Measurements from ENCODE around the gene BPIFB3. TPM values are rescaled to one million over a fixed set of nuclear protein-coding genes. Genes with fewer than 3 reads are reported as not detected.
"Not testable (repeated sequence)": the region's sequence is repeated elsewhere in the genome, so short reads cannot be mapped to it uniquely, and the experiment has no call there.

Gene BPIFB3
- total RNA-seq, 1 donor from 2014 or later: not detected

DNA sequence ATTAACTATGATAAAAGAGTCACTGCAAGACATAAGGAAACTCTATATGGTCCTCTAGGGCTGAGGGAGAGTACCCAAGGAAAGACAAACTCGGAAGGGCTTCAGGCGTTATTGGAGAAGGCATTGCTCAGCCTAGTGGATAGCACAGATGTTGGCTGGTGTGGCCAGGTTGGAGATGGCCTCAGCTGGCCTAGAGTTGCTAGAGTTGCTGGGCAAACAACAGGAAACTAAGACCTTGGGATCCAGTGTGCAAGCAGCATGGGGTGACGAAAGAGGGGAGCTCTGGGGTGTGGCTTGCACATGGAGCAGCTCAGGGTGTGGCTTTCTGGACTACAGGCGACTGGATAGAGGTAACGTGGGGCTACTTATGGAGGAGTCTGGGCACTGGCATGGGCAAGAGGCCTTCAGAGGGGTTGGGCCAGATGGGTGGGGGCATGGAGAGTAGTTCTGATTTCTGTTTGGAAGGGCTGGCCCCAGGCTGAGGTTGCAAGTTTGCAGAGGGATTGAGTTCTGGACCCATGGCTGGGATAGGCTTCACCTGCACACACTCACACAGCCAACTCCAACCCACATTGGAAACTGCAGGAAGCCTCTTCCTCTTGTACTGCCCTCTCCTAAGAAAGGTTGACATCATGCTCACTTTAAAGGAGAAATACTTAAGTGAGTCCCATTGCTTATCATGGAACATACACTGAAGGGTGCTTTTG is 27.5 kb upstream of the BPIFB3 start:
- DNase-seq (ENCODE audit: low spot score) (no peak), ATAC-seq (no peak)
- intact Hi-C loops (cut with DNase I): no loop called here

DNA sequence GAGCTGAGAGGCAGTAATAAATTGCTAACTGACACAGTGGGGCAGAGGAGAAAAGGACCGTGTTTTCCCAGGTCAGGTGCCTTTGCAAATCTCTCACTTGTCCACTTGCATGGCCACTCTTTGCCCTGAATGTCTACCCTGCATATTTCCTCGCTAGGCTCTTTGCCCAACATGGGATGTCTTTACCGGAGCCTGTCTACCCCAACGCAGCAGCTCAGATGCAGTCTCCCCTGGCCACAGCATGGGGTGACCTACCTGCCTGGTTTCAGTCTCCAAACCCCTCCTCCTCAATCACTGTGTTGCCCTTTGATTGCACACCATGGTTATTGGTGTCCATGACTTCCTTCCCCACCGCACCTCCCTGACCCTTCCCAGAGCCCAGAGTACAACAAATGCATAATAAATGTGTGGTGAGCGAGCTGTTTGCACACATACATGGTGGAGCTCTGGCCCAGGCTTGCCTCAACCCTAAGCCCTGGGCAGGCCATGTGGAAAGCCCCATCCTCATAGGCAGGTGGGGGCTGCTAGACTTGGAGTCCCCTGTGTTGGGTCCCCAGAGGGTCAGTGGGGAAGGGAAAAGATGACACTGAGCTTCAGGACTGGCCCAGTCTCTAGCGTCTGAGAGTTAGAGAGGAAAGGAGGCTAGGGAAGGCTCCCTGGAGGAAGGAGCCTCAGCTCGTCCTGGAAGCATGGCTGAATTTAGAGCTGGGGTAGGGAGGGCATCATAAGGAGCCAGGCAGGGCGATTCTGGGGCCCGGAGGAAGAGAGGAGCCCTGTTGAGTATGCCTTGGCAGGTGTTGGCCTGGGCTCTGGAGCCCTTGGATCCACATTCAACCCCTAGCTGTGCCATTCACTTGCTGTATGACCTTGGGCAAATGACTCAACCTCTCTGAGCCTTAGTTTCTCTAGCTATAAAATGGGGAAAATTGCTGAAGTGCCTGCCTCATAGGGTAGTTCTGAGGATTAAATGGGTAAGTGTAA is 26.6 kb upstream of the BPIFB3 start:
- no peak for ATAC-seq
- intact Hi-C loops (cut with DNase I): no loop called here

DNA sequence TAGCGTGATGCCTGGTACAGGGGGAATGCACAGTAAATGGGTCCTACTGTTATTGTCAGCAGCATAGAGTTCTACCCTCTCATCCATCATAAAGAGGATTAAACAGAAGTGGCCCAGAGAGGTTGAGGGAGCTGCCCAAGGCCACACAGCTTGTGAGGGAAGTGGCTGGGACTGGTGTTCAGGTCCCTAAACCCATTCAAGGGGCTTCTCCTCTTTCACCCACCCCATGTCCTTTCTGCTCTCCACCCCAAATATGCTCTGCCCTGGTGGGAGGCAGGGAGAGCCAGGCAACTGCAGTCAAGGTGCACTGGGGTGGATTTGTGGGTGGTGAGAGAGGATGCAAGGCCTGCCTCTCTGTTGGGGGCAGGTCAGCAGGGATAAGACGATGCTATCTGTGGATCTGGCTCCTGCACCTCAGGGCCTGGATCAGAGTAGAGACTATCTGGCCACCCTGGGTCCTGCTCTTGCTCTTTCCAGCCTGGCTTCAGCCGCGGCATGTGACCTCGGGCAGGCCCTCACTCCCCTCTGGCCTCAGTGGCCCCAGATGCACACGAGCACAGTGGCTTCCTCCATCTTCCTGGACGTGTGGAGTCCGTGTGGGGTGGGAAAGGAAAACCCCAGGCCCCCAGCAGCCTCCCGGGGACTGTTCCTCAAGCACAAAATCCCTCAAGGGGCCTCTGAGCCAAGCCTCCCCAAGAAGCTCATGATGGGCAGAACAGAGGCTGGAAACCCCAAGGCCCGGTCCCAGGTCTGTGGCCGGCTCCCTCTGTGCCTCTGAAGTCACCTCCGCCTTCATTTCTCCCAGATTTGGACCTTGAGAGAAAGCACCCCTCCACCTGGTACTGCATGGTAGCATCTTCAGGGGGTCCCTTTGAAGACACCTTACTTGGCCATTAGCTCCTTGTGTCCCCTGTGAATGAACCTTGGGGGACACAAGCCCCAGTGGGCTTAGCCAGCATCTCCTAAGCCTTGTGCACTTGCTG is 25.6 kb upstream of the BPIFB3 start:
- intact Hi-C loops (cut with DNase I): no loop called here
- no peak for DNase-seq (ENCODE audit: low spot score)
- no peak for ATAC-seq

More for the DNA sequence above, 26.6 kb upstream of the BPIFB3 start:
- no peak for DNase-seq (ENCODE audit: low spot score)

DNA sequence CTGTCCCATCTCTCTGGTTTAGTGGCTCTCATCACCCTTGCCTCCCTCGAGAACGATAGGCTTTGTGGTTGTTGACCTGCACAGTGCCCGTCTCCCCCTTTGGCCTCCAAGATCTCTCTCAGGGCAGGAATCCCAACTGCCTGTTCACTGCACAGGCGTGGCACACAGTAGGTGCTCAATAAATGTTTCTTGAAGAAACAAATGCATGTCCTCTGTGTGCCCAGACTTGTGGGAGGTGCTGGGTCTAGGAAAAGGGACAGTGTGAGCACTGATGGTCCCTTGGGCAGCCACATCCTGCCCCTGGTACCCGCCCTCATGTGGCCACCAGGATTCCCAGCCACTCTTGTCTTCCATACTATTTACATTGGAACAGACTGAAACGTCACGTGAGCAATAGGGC is 24.8 kb upstream of the BPIFB3 start:
- intact Hi-C loops (cut with DNase I): no loop called here
- DNase-seq (ENCODE audit: low spot score): no peak
- no peak for ATAC-seq

DNA sequence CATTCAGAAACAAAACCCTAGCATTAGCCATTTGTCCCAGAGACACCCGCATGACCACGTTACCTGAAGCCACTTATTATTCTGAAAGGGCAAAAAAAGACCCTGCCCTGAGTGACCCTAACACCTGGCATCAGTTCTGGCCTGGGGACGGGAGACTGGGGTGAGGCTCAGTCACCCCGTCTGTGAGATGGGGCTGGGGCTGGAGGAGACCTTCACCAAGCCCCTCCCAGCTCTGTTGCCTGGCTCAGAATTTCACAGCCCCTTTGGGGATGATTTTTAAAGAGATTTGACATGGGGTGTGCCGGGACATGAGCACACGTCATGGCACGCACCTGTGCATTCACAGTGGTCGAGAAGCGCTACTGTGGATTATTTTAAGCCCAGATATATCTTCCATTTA is 23.6 kb upstream of the BPIFB3 start:
- DNase-seq (ENCODE audit: low spot score) (no peak), ATAC-seq (no peak)
- intact Hi-C loops (cut with DNase I): no loop called here

DNA sequence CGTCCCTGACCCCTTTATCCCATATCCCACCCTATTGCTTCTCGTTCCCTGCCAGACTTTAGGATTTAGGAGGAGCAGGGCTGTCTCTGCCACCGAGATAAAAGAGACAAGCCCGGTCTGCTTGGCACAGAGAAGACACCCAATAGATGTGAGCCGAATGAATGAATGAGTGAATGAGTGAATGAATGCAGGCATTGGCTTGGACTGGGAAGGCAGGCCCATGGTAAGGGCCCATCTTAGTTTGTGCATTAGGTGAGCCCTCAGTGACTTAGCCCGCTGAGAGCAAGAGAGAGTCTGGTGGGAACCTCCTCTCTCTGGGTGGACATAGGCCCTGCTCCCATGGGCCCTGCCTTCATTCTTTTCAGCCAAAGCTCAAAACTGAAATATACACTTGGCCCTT is 23.1 kb upstream of the BPIFB3 start:
- no peak for DNase-seq (ENCODE audit: low spot score)
- intact Hi-C loops (cut with DNase I): no loop called here
- ATAC-seq: no peak

DNA sequence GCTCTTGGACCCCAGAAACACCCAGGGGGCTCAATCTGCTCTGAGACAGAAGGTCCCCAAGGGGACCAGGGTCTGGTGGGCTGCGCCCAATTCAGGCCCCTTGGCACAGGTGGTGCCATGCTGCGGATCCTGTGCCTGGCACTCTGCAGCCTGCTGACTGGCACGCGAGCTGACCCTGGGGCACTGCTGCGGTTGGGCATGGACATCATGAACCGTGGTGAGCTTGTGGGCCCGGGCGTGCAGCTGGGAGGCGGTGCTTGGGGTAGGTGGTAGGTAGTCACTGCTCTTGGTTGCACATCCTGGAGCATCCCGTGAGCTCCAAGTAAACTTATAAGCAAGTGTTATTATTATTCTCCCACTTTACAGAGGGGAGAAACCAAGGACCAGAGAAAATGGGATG is 22.2 kb upstream of the BPIFB3 start, which contains the start of gene BPIFB6:
TSS of gene BPIFB6 (plus strand) at position 118 of the 400 bp plus-strand sequence. CDS start at position 118, 0 bp downstream.
- intact Hi-C loops (cut with DNase I): no loop called here
- no peak for ATAC-seq
- no peak for DNase-seq (ENCODE audit: low spot score)

DNA sequence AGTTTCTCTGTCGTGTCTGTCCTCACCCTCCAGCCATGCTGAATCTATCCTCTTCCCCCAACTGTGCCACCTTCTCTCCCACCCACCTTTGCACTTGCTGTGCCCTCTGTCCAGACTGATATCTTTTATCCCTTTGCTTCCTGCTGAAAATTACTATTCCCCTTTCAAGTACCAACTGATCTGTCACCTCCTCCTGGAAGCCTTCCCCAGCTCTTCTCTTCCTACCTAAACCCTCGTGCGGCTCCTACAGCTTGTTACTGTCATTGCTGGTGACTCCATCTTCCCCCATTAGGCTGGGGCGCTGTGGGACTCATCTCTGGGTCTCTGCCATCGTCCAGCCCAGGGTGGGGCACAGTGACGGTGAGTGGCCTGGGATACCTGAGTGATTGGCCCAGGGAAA is 21.1 kb upstream of the BPIFB3 start:
- intact Hi-C loops (cut with DNase I): no loop called here
- DNase-seq (ENCODE audit: low spot score) (no peak), ATAC-seq (no peak)

DNA sequence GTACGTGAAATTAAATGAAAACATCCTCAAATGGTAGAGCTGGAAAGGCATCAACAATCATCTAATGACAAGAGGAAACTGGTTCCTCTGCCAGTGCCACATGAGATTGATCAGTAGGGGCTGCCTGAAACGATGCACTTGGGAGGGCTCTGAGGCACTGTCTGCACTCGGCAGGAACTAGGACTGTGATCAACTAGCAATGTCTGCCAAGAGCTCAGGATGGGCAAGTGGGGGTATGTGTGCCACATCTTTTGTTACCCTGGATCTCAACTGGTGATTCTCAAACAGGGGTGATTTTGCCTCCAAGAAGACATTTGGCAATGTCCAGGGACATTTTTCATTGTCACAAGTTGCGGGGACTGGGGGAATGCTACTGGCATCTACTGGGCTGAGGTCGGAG is 20.3 kb upstream of the BPIFB3 start:
- intact Hi-C loops (cut with DNase I): no loop called here
- DNase-seq (ENCODE audit: low spot score): no peak
- no peak for ATAC-seq

DNA sequence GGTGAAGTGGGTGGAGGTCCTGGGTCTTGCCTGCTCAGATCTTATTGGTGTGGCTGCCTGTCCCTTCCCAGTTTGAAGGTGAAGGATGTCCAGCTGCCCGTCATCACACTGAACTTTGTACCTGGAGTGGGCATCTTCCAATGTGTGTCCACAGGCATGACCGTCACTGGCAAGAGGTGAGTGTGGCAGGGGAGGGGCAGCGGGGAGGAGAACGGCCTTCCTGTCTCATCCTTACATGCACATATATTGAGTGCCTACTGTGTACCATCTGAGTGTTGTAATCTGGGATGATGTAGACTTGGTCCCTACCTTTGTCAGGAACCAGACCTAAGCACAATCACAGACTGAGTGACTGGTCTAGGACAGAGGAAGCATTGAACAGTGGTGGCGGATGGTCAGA is 19.6 kb upstream of the BPIFB3 start:
- no peak for ATAC-seq
- intact Hi-C loops (cut with DNase I): no loop called here
- DNase-seq (ENCODE audit: low spot score): no peak

DNA sequence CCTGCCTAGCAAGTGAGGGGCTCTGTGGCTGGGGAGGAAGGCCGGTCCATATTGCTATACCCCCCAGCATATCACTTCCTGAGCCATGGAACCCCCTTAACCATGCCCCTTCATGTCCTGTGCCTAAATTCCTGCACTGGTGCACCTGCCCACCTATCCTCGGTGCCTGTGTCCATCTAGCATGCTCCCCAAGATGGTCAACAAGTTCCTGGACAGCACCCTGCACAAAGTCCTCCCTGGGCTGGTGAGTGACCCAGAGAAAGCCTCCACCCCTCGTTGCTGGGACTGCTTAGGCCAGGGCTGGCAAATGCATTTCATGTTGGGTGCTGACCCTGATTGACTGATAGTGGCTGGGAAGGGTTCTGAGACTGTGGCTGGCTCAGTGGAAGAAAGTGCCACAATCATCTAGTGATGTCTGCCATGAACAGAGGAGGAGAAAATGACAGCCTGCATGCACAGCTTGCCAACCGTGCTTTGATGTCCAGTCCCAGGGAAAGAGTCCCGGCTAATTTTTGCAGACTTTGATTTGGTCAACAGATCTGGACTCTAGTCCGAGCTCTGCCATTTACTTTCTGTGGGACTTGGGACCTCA is 18.7 kb upstream of the BPIFB3 start:
- ATAC-seq (no peak), DNase-seq (ENCODE audit: low spot score) (no peak)
- intact Hi-C loops (cut with DNase I): no loop called here

DNA sequence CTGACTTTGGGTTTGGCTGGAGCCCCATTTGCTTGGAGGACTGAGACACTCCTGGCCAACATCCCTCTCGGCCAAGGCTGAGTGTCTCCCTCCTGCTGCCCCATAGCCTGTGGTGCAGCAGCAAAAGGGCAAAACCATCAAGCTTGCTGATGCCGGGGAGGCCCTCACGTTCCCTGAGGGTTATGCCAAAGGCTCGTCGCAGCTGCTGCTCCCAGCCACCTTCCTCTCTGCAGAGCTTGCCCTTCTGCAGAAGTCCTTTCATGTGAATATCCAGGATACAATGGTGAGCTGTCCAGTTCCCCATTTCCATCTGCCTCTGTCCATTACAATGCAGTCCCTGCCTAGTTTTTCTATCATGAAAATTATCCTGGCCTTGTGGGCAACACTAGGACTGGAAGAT is 16.2 kb upstream of the BPIFB3 start:
- DNase-seq (ENCODE audit: low spot score): no peak
- intact Hi-C loops (cut with DNase I): no loop called here
- ATAC-seq: no peak

DNA sequence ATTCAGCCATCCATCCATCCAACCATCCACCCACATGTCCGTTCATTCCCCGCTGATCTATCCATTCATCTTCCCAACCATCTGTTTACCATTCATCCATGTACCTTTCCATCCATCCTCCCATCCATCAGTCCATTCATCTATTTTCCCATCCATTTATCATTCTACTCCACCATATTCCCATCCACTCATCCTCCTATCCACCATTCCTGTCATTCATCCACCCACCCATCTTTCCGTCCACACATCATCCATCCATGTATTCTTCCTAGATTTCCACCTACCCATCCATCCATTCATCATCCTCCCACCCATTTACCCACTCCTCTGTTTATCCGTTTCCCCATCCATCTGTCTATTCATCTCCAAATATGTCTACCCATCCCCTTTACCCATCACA is 15.5 kb upstream of the BPIFB3 start:
- DNase-seq (ENCODE audit: low spot score): no peak
- ATAC-seq: no peak
- intact Hi-C loops (cut with DNase I): no loop called here

DNA sequence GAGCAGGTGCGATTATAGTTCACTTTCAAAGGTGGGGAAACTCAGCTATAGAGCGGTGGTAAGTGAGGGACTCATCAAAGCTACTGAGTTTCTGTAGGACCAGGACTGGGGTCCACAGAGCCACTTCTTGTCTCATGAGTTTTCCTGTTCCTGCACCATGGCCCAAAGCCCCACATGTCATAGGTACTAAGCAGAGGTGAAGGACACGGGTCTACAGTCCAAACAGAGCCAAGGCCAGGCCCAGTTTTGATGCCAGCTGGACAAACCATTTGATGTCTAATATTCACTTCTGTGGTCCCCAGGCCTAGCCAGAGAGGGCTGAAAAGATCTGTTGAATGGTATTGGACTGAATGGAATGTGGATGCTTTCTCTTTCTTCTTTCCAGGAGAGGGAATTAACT is 11.3 kb upstream of the BPIFB3 start:
- DNase-seq (ENCODE audit: low spot score): no peak
- intact Hi-C loops (cut with DNase I): no loop called here
- ATAC-seq: no peak

DNA sequence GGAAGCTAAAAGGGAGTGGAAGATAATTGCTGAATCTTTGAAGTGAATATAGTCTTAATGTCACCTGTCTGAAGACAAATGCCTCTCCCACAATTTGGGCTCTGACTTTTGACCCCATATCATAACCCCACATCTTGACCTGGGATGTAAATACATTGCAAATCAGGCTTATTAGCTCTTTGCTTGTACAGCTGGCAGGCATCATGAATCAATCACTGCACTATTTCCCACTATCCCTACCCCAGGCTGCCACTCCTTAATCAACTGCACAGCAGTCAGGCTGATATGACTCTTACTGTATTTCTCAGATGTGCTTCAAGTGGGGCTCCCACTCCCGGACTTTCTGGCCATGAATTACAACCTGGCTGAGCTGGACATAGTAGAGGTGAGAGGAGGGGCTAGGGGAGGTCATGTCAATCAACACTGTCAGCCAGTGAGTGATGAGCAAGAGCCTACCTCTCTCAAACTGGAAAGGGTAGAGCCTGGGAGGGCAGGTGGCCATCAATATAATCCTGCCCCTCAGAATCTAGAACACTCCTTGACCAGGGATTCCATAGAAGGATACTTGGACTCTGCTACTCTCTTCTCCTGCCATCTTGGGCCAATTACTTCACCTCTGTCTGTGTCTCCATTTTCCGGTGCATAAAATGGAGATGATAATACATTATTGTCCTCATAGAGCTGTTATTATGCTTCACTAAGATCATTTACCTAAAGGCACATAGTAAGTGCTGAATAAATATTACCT is 10.5 kb upstream of the BPIFB3 start:
- intact Hi-C loops (cut with DNase I): no loop called here
- ATAC-seq (no peak), DNase-seq (ENCODE audit: low spot score) (no peak)

DNA sequence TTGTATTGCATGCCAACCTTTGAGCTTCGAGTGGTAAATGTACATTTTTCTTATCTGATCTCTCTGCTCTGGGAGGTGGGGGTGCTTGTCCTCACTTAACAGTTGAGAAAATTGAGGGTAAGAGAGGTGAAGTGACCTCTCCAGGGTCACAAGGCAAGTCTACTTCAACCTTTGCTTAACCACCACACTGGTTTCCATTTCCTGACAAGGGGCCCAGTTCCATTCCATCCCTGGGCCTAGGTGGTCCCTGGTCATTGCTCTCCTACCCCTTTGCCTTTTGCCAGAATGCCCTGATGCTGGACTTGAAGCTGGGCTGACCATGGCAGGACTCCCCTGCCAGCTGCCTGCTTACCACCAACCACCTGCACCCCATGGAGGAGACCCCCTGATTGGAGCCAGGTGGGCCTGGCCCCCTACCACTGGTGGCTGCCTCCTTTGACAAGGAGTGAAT is 9.9 kb upstream of the BPIFB3 start:
- DNase-seq (ENCODE audit: low spot score): no peak
- no peak for ATAC-seq
- intact Hi-C loops (cut with DNase I): no loop called here

DNA sequence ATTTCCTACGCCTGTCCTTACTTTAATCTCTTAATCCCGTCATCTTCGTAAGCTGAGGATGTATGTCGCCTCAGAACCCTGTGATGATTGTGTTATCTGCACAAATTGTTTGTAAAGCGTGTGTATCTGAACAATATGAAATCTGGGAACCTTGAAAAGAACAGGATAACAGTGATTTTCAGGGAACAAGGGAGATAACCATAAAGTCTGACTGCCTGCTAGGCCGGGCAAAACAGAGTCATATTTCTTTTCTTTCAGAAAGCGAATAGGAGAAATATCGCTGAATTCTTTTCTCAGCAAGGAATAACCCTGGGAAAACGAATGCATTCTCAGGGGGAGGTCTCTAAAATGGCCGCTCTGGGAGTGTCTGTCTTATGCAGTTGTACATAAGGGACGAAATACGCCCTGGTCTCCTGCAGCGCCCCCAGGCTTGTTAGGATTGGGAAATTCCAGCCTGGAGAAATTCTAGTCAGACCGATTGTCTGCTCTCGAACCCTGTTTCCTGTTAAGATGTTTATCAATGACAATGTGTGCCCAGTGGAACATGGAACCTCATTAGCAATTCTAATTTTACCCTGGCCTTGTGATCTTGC is 8.5 kb upstream of the BPIFB3 start:
- ATAC-seq; intact Hi-C loops (cut with DNase I); DNase-seq (ENCODE audit: low spot score): not testable (repeated sequence)

DNA sequence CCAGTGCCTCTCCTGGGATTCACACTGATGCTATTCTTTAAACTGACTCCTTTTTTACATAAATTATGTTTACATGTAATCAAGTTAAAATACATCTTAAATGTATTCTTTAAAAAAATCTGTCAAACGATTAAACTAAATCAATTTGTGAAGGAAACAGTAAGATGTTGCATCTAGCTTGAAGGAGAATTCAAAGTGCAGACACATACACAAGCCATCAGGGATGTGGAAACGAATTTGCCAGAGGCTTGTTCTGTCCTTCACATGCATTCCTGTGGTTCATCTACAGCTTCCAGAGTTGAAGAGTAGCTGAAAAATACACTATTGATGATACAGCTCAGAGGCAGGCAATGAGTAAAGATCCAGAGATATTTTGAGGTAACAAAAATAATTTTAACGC is 7.3 kb upstream of the BPIFB3 start:
- intact Hi-C loops (cut with DNase I): no loop called here
- DNase-seq (ENCODE audit: low spot score) (no peak), ATAC-seq (no peak)

Measured in sciatic nerve (tissue), 2 donors.